HAP-1 (cell line): ENCODE results near the gene SLC8A1.

Experiments
- DNase-seq, 2 experiments: peaks; one replicate each; pipeline ENCODE4 v3.0.0-alpha.2; 2016 to 2020; ENCODE audit warnings: low spot score in 2 of 2
- H3K27me3 ChIP-seq: fragments of 250-450 bp; sonication (Bioruptor Pico); 2 replicates; pipeline ENCODE4 v1.5.1; 2020; ENCODE audit warnings: low read depth, mild to moderate bottlenecking, moderate library complexity
- H3K36me3 ChIP-seq: fragments of 250-450 bp; sonication (Bioruptor Pico); replicated peaks from 2 replicates; pipeline ENCODE4 v1.5.1; 2020; ENCODE audit warnings: mild to moderate bottlenecking
- H3K4me1 ChIP-seq: fragments of 250-450 bp; sonication (Bioruptor Pico); 2 replicates; pipeline ENCODE4 v1.5.1; 2020; ENCODE audit warnings: mild to moderate bottlenecking
- H3K4me3 ChIP-seq: fragments of 250-450 bp; sonication (Bioruptor Pico); 2 replicates; pipeline ENCODE4 v1.5.1; 2020; ENCODE audit warnings: mild to moderate bottlenecking, moderate library complexity
- H3K9me3 ChIP-seq: fragments of 250-450 bp; sonication (Bioruptor Pico); 2 replicates; pipeline ENCODE4 v1.5.1; 2020; ENCODE audit warnings: mild to moderate bottlenecking, moderate library complexity
- in situ Hi-C: fragments of 300-500 bp; cut with MboI; formaldehyde crosslinking; loops from 3 replicates; pipeline ENCODE4 v1.14.3; 2020; ENCODE audit warnings: low sequenced_read_pairs, inconsistent platforms, mixed read lengths

The SLC8A1 gene

GRCh38 chr2:40242315-40242714, 209.6 kb downstream of the SLC8A1 start:
- Histone ChIP-seq H3K36me3 (no peaks in the 10 kb centered on the region), H3K27me3 (no peaks in the 10 kb centered on the region), H3K4me3 (no peak overlapping the region), H3K9me3 (no peaks in the 10 kb centered on the region), H3K4me1 (peaks cover 11% of the 10 kb centered on the region)
- in situ Hi-C loops, result no loop called here
- peak; percentile 25 to 67 for DNase-seq

- H3K4me3 ChIP-seq, result no peak overlapping the region
- no peak for DNase-seq
- peaks cover 11% of the 10 kb centered on the region for H3K4me1 ChIP-seq
- H3K9me3 ChIP-seq, result no peaks in the 10 kb centered on the region
- no peaks in the 10 kb centered on the region for H3K27me3 ChIP-seq
- in situ Hi-C loops, result no loop called here
- H3K36me3 ChIP-seq, result no peaks in the 10 kb centered on the region
Observed at GRCh38 chr2:40240070-40240469, 211.8 kb downstream of the SLC8A1 start.

GRCh38 chr2:40230707-40231432, 221.0 kb downstream of the SLC8A1 start:
- H3K36me3 ChIP-seq, result no peaks in the 10 kb centered on the region
- in situ Hi-C loops, result no loop called here

GRCh38 chr2:40230186-40230585, 221.7 kb downstream of the SLC8A1 start:
- in situ Hi-C loops, result no loop called here
- H3K4me3 ChIP-seq, result no peak overlapping the region
- H3K36me3 ChIP-seq, result no peaks in the 10 kb centered on the region
- no peaks in the 10 kb centered on the region for H3K27me3 ChIP-seq
- H3K4me1 ChIP-seq, result peaks cover 9% of the 10 kb centered on the region
- no peaks in the 10 kb centered on the region for H3K9me3 ChIP-seq
- no peak for DNase-seq

More at GRCh38 chr2:40230707-40231432, 221.0 kb downstream of the SLC8A1 start:
- no peak for DNase-seq
- H3K4me3 ChIP-seq, result no peak overlapping the region
- no peaks in the 10 kb centered on the region for H3K9me3 ChIP-seq
- H3K27me3 ChIP-seq, result no peaks in the 10 kb centered on the region
- peaks cover 4% of the 10 kb centered on the region for H3K4me1 ChIP-seq

GRCh38 chr2:40228310-40228709, 223.6 kb downstream of the SLC8A1 start:
- no peaks in the 10 kb centered on the region for H3K27me3 ChIP-seq
- peaks cover 11% of the 10 kb centered on the region for H3K4me1 ChIP-seq
- no peak overlapping the region for H3K4me3 ChIP-seq
- H3K9me3 ChIP-seq, result no peaks in the 10 kb centered on the region
- DNase-seq, result no peak
- in situ Hi-C loops, result no loop called here
- no peaks in the 10 kb centered on the region for H3K36me3 ChIP-seq

GRCh38 chr2:40227210-40227609, 224.7 kb downstream of the SLC8A1 start:
- peaks cover 11% of the 10 kb centered on the region for H3K4me1 ChIP-seq
- H3K9me3 ChIP-seq, result no peaks in the 10 kb centered on the region
- H3K27me3 ChIP-seq, result no peaks in the 10 kb centered on the region
- H3K4me3 ChIP-seq, result no peak overlapping the region
- DNase-seq, result no peak
- no peaks in the 10 kb centered on the region for H3K36me3 ChIP-seq
- in situ Hi-C loops, result no loop called here

- in situ Hi-C loops, result no loop called here
- Histone ChIP-seq H3K4me1 (peaks cover 11% of the 10 kb centered on the region), H3K9me3 (no peaks in the 10 kb centered on the region), H3K4me3 (no peak overlapping the region), H3K27me3 (no peaks in the 10 kb centered on the region), H3K36me3 (no peaks in the 10 kb centered on the region)
- DNase-seq, result no peak
Observed at GRCh38 chr2:40226637-40227036, 225.3 kb downstream of the SLC8A1 start.

- DNase-seq, result no peak
- H3K4me1 ChIP-seq, result peaks cover 11% of the 10 kb centered on the region
- no peaks in the 10 kb centered on the region for H3K9me3 ChIP-seq
- no peaks in the 10 kb centered on the region for H3K36me3 ChIP-seq
- H3K27me3 ChIP-seq, result no peaks in the 10 kb centered on the region
- H3K4me3 ChIP-seq, result no peak overlapping the region
- in situ Hi-C loops, result no loop called here
Observed at GRCh38 chr2:40225670-40226210, 226.2 kb downstream of the SLC8A1 start.

- Histone ChIP-seq H3K4me3 (no peak overlapping the region), H3K27me3 (no peaks in the 10 kb centered on the region), H3K9me3 (no peaks in the 10 kb centered on the region), H3K4me1 (peaks cover 11% of the 10 kb centered on the region), H3K36me3 (no peaks in the 10 kb centered on the region)
- in situ Hi-C loops, result no loop called here
- no peak for DNase-seq
Observed at GRCh38 chr2:40224318-40224717, 227.6 kb downstream of the SLC8A1 start.

GRCh38 chr2:40220177-40220925, 231.5 kb downstream of the SLC8A1 start:
- Histone ChIP-seq H3K4me1 (peaks cover 4% of the 10 kb centered on the region), H3K9me3 (no peaks in the 10 kb centered on the region; the same call in 1 of the 2 replicates), H3K27me3 (no peaks in the 10 kb centered on the region), H3K36me3 (no peaks in the 10 kb centered on the region), H3K4me3 (no peak overlapping the region)
- DNase-seq, result no peak
- in situ Hi-C loops, result no loop called here

- DNase-seq, result no peak
- in situ Hi-C loops, result no loop called here
- no peaks in the 10 kb centered on the region for H3K36me3 ChIP-seq
- no peaks in the 10 kb centered on the region for H3K27me3 ChIP-seq
- no peak overlapping the region for H3K4me3 ChIP-seq
- no peaks in the 10 kb centered on the region; the same call in 1 of the 2 replicates for H3K9me3 ChIP-seq
- no peaks in the 10 kb centered on the region for H3K4me1 ChIP-seq
Observed at GRCh38 chr2:40219141-40219540, 232.7 kb downstream of the SLC8A1 start.

GRCh38 chr2:40218679-40219078, 233.2 kb downstream of the SLC8A1 start:
- DNase-seq, result no peak
- in situ Hi-C loops, result no loop called here
- Histone ChIP-seq H3K4me3 (no peak overlapping the region), H3K9me3 (no peaks in the 10 kb centered on the region; the same call in 1 of the 2 replicates), H3K36me3 (no peaks in the 10 kb centered on the region), H3K27me3 (no peaks in the 10 kb centered on the region), H3K4me1 (no peaks in the 10 kb centered on the region)

- no peaks in the 10 kb centered on the region for H3K27me3 ChIP-seq
- H3K9me3 ChIP-seq, result no peaks in the 10 kb centered on the region; the same call in 1 of the 2 replicates
- in situ Hi-C loops, result no loop called here
- H3K4me3 ChIP-seq, result no peak overlapping the region
- H3K4me1 ChIP-seq, result peaks cover 16% of the 10 kb centered on the region
- no peak for DNase-seq
- no peaks in the 10 kb centered on the region for H3K36me3 ChIP-seq
Observed at GRCh38 chr2:40213619-40214018, 238.3 kb downstream of the SLC8A1 start.

- Histone ChIP-seq H3K4me3 (no peak overlapping the region), H3K27me3 (no peaks in the 10 kb centered on the region), H3K9me3 (no peaks in the 10 kb centered on the region; the same call in 1 of the 2 replicates), H3K4me1 (peaks cover 16% of the 10 kb centered on the region), H3K36me3 (no peaks in the 10 kb centered on the region)
- no peak for DNase-seq
- in situ Hi-C loops, result no loop called here
Observed at GRCh38 chr2:40213071-40213470, 238.8 kb downstream of the SLC8A1 start.
